GM19467 (cell line): ENCODE results near the gene RSF1.

ENCODE experiments used
- ATAC-seq: cut with Tn5 transposase; IDR thresholded peaks from one replicate; pipeline ENCODE4 v1.9.1; 2021; ENCODE audit warnings: mild to moderate bottlenecking, moderate library complexity; ENCODE audit not compliant: unreplicated experiment

The RSF1 gene

GRCh38 chr11:77695417-77695816 is 125.1 kb downstream of the RSF1 start:
- ATAC-seq: no peak

- ATAC-seq: no peak
Measured at GRCh38 chr11:77690649-77691048, 129.9 kb downstream of the RSF1 start.

GRCh38 chr11:77687088-77687487 is 133.4 kb downstream of the RSF1 start:
- no peak for ATAC-seq

GRCh38 chr11:77677138-77677537 is 143.4 kb downstream of the RSF1 start:
- no peak for ATAC-seq

- no peak for ATAC-seq
Measured at GRCh38 chr11:77672264-77672663, 148.3 kb downstream of the RSF1 start.

GRCh38 chr11:77669848-77670511 is 150.5 kb downstream of the RSF1 start:
- ATAC-seq: no peak

GRCh38 chr11:77668760-77669159 is 151.8 kb downstream of the RSF1 start:
- no peak for ATAC-seq

GRCh38 chr11:77665240-77665965 is 155.1 kb downstream of the RSF1 start:
- ATAC-seq: no peak

- no peak for ATAC-seq
Measured at GRCh38 chr11:77661670-77662069, 158.9 kb downstream of the RSF1 start.

- no peak for ATAC-seq
Measured at GRCh38 chr11:77660947-77661346, 159.6 kb downstream of the RSF1 start.

- no peak for ATAC-seq
Measured at GRCh38 chr11:77658213-77659013, 162.1 kb downstream of the RSF1 start.

GRCh38 chr11:77656362-77656761 is 164.2 kb downstream of the RSF1 start:
- ATAC-seq: no peak

GRCh38 chr11:77654770-77655434 is 165.6 kb downstream of the RSF1 start:
- no peak for ATAC-seq

- ATAC-seq: no peak
Measured at GRCh38 chr11:77650123-77650522, 170.4 kb downstream of the RSF1 start.

GRCh38 chr11:77647654-77648305 is 172.7 kb downstream of the RSF1 start:
- no peak for ATAC-seq

GRCh38 chr11:77644887-77645286 is 175.6 kb downstream of the RSF1 start:
- no peak for ATAC-seq

GRCh38 chr11:77642228-77642627 is 178.3 kb downstream of the RSF1 start:
- no peak for ATAC-seq

GRCh38 chr11:77637345-77638165 is 183.0 kb downstream of the RSF1 start, which contains the start of gene CLNS1A:
Gene CLNS1A, minus strand, starts transcription at chr11:77637794. Its CDS starts 80 bp downstream, at chr11:77637714.
- ATAC-seq: peak; percentile 88

- ATAC-seq: no peak
Measured at GRCh38 chr11:77636731-77637344, 183.7 kb downstream of the RSF1 start.
